A673 (cell line): ENCODE measurements around the gene IFNA1. TPM values are rescaled to one million over a fixed set of nuclear protein-coding genes. Genes with fewer than 3 reads are reported as not detected.
"Not testable (repeated sequence)": the region's sequence is repeated elsewhere in the genome, so short reads cannot be mapped to it uniquely, and the experiment has no call there.

Source experiments
- BruUV-seq: library from RNA; stranded (reverse); fragments of 400-500 nt; replicated peaks from 2 replicates; lab custom pipeline; 2021; lab: Mats Ljungman, UMichigan
- CTCF ChIA-PET: fragments of 300-600 bp; sonication (Branson Sonifier 250); formaldehyde crosslinking; loops from one replicate; lab custom pipeline; 2022; ENCODE audit warnings: antibody characterized with exemption; lab: Charles Lee
- POLR2A ChIA-PET: fragments of 300-600 bp; sonication (Branson Sonifier 250); formaldehyde crosslinking; loops from one replicate; lab custom pipeline; 2022; ENCODE audit warnings: antibody characterized with exemption; ENCODE audit not compliant: low non-redundant PET; lab: Charles Lee
- DNase-seq: peaks from one replicate; pipeline ENCODE4 v3.0.0-alpha.2; 2015; ENCODE audit warnings: low spot score
- H3K27ac ChIP-seq: fragments of 200-600 bp; sonication (generic); 2 replicates; pipeline ENCODE4 v1.5.1; 2016; ENCODE audit warnings: mixed run types, low read depth, mild to moderate bottlenecking, mixed read lengths, antibody characterized with exemption, low read length; ENCODE audit not compliant: poor library complexity, severe bottlenecking
- H3K27me3 ChIP-seq: fragments of 200-600 bp; sonication (generic); replicated peaks from 2 replicates; pipeline ENCODE4 v1.6.1; 2017; ENCODE audit warnings: mixed run types, low read depth, mild to moderate bottlenecking, mixed read lengths, antibody characterized with exemption, low read length; ENCODE audit not compliant: insufficient read depth, poor library complexity
- H3K36me3 ChIP-seq: fragments of 200-600 bp; sonication (generic); 2 replicates; pipeline ENCODE4 v1.6.1; 2016; ENCODE audit warnings: mixed run types, mild to moderate bottlenecking, mixed read lengths, antibody characterized with exemption, low read length; ENCODE audit not compliant: insufficient read depth, poor library complexity, severe bottlenecking
- H3K4me1 ChIP-seq: fragments of 200-600 bp; sonication (generic); 2 replicates; pipeline ENCODE4 v1.6.1; 2017; ENCODE audit warnings: mixed run types, mild to moderate bottlenecking, mixed read lengths, antibody characterized with exemption, low read length; ENCODE audit not compliant: insufficient read depth, poor library complexity, severe bottlenecking
- H3K4me3 ChIP-seq: fragments of 200-600 bp; sonication (generic); 2 replicates; pipeline ENCODE4 v1.5.1; 2016; ENCODE audit warnings: low read depth, mixed run types, mild to moderate bottlenecking, mixed read lengths, low read length; ENCODE audit not compliant: poor library complexity, severe bottlenecking
- H3K9me3 ChIP-seq: fragments of 200-600 bp; sonication (generic); 2 replicates; pipeline ENCODE4 v1.6.1; 2016; ENCODE audit warnings: mixed run types, low read depth, mild to moderate bottlenecking, mixed read lengths, antibody characterized with exemption, low read length; ENCODE audit not compliant: poor library complexity, severe bottlenecking
- EZH2 ChIP-seq: fragments of 200-600 bp; sonication (generic); IDR thresholded peaks from 2 replicates; pipeline ENCODE4 v1.6.1; 2017; ENCODE audit warnings: borderline replicate concordance, low read depth, mild to moderate bottlenecking, mixed read lengths, antibody characterized with exemption, low read length; ENCODE audit not compliant: poor library complexity, severe bottlenecking
- intact Hi-C: fragments of 100-400 bp; cut with micrococcal nuclease; formaldehyde crosslinking; loops from one replicate; pipeline ENCODE4 v1.10.0; 2022; ENCODE audit not compliant: unreplicated experiment
- total RNA-seq: library from RNA; stranded (reverse); gene quantifications from 2 replicates; pipeline ENCODE4 v1.2.3, GENCODE V29; 2021
- TF ChIP-seq, protein P1 (sequence below): fragments of 300-800, 200-600 bp; sonication (generic); conservative IDR thresholded peaks from 2 replicates; pipeline ENCODE4 v1.5.1; 2017; ENCODE audit warnings: low read depth, mild to moderate bottlenecking, antibody characterized with exemption, low read length, moderate library complexity, mixed read lengths

IFNA1 gene
- total RNA-seq, 1 experiment from 2014 or later: not detected

GRCh38 chr9:21443849-21444625, 3.8 kb downstream of the IFNA1 start:
- no peak for TF ChIP-seq EZH2
- TF ChIP-seq, protein P1, sequence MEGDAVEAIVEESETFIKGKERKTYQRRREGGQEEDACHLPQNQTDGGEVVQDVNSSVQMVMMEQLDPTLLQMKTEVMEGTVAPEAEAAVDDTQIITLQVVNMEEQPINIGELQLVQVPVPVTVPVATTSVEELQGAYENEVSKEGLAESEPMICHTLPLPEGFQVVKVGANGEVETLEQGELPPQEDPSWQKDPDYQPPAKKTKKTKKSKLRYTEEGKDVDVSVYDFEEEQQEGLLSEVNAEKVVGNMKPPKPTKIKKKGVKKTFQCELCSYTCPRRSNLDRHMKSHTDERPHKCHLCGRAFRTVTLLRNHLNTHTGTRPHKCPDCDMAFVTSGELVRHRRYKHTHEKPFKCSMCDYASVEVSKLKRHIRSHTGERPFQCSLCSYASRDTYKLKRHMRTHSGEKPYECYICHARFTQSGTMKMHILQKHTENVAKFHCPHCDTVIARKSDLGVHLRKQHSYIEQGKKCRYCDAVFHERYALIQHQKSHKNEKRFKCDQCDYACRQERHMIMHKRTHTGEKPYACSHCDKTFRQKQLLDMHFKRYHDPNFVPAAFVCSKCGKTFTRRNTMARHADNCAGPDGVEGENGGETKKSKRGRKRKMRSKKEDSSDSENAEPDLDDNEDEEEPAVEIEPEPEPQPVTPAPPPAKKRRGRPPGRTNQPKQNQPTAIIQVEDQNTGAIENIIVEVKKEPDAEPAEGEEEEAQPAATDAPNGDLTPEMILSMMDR: no peak
- Histone ChIP-seq H3K27ac (no peak overlapping the region), H3K9me3 (no peaks in the 10 kb centered on the region), H3K36me3 (no peaks in the 10 kb centered on the region), H3K4me1 (no peaks in the 10 kb centered on the region), H3K4me3 (no peak overlapping the region), H3K27me3 (no peaks in the 10 kb centered on the region)
- DNase-seq: no peak
- intact Hi-C loops: no loop called here
- POLR2A ChIA-PET: no interaction called here
- CTCF ChIA-PET: no interaction called here
- no TSS peak for BruUV-seq

- H3K27ac ChIP-seq, H3K4me3 ChIP-seq, DNase-seq, CTCF ChIA-PET, H3K36me3 ChIP-seq, H3K4me1 ChIP-seq, H3K27me3 ChIP-seq, H3K9me3 ChIP-seq, POLR2A ChIA-PET, intact Hi-C loops, BruUV-seq: not testable (repeated sequence)
Measured at GRCh38 chr9:21449312-21449711, 9.1 kb downstream of the IFNA1 start.

GRCh38 chr9:21450733-21451394, 10.6 kb downstream of the IFNA1 start:
- no peak for DNase-seq
- intact Hi-C loops: no loop called here
- no peak overlapping the region for H3K4me3 ChIP-seq
- BruUV-seq: no TSS peak
- no peaks in the 10 kb centered on the region for H3K4me1 ChIP-seq
- TF ChIP-seq, protein P1: no peak
- no peak for TF ChIP-seq EZH2
- POLR2A ChIA-PET: no interaction called here
- no peaks in the 10 kb centered on the region for H3K27me3 ChIP-seq
- CTCF ChIA-PET: no interaction called here
- H3K36me3 ChIP-seq: no peaks in the 10 kb centered on the region
- H3K9me3 ChIP-seq: no peaks in the 10 kb centered on the region
- H3K27ac ChIP-seq: no peak overlapping the region
